Mesendoderm (in vitro differentiated cells): Measurements from ENCODE around the gene GOLGA2.

Source experiments
- DNase-seq: peaks from one replicate; pipeline ENCODE4 v3.0.0; 2013
- H2AK5ac ChIP-seq: 2 replicates; pipeline ENCODE4 v1.6.1; 2013; ENCODE audit warnings: low read length, inconsistent platforms
- H2BK120ac ChIP-seq: 2 replicates; pipeline ENCODE4 v1.6.1; 2013; ENCODE audit warnings: low read depth, mild to moderate bottlenecking, low read length, moderate library complexity, mixed read lengths
- H2BK15ac ChIP-seq: replicated peaks from 2 replicates; pipeline ENCODE4 v1.6.1; 2013; ENCODE audit warnings: low read depth, mild to moderate bottlenecking, moderate library complexity
- H2BK5ac ChIP-seq: 2 replicates; pipeline ENCODE4 v1.6.1; 2013; ENCODE audit warnings: low read length, inconsistent platforms
- H3K18ac ChIP-seq: 2 replicates; pipeline ENCODE4 v1.6.1; 2013; ENCODE audit warnings: mild to moderate bottlenecking, low read length, mixed read lengths
- H3K23ac ChIP-seq: one replicate; pipeline ENCODE4 v1.6.1; 2013; ENCODE audit warnings: low read length
- H3K27ac ChIP-seq: 2 replicates; pipeline ENCODE4 v1.5.1; 2013; ENCODE audit warnings: low read depth, mild to moderate bottlenecking, inconsistent platforms, low read length, moderate library complexity
- H3K27me3 ChIP-seq: 2 replicates; pipeline ENCODE4 v1.6.1; 2013; ENCODE audit warnings: low read length, control low read depth, mild to moderate bottlenecking, inconsistent platforms; ENCODE audit not compliant: insufficient read depth, poor library complexity
- H3K36me3 ChIP-seq: 2 replicates; pipeline ENCODE4 v1.6.1; 2013; ENCODE audit warnings: low read length, inconsistent platforms; ENCODE audit not compliant: control insufficient read depth, insufficient read depth
- H3K4ac ChIP-seq: one replicate; pipeline ENCODE4 v1.6.1; 2013; ENCODE audit warnings: low read depth, mild to moderate bottlenecking, low read length, moderate library complexity
- H3K4me1 ChIP-seq: 2 replicates; pipeline ENCODE4 v1.6.1; 2013; ENCODE audit warnings: low read depth, low read length, inconsistent platforms; ENCODE audit not compliant: control insufficient read depth
- H3K4me2 ChIP-seq: 2 replicates; pipeline ENCODE4 v1.6.1; 2013; ENCODE audit warnings: low read length
- H3K4me3 ChIP-seq: 2 replicates; pipeline ENCODE4 v1.5.1; 2013; ENCODE audit warnings: mild to moderate bottlenecking, low read length
- H3K56ac ChIP-seq: one replicate; pipeline ENCODE4 v1.6.1; 2013; ENCODE audit warnings: low read length
- H3K79me1 ChIP-seq: 2 replicates; pipeline ENCODE4 v1.6.1; 2013; ENCODE audit warnings: low read length, inconsistent platforms
- H3K79me2 ChIP-seq: 2 replicates; pipeline ENCODE4 v1.6.1; 2013; ENCODE audit warnings: mild to moderate bottlenecking, low read length; ENCODE audit not compliant: control insufficient read depth, insufficient read depth
- H3K9ac ChIP-seq: 2 replicates; pipeline ENCODE4 v1.6.1; 2013; ENCODE audit warnings: low read length, inconsistent platforms
- H4K5ac ChIP-seq: one replicate; pipeline ENCODE4 v1.6.1; 2013; ENCODE audit warnings: low read length
- H4K8ac ChIP-seq: one replicate; pipeline ENCODE4 v1.6.1; 2013; ENCODE audit warnings: low read depth, mild to moderate bottlenecking, control low read depth, low read length, moderate library complexity
- WGBS: extraction: QIAGEN DNeasy Blood & Tissue Kit; methylation state at CpG from one replicate; pipeline ENCODE4 v1.1.7; 2013; ENCODE audit warnings: low lambda C conversion rate, missing lambda C conversion rate; ENCODE audit not compliant: insufficient coverage; ENCODE audit errors: extremely low coverage; 5-methylcytosine and 5-hydroxymethylcytosine counted together

Gene GOLGA2

DNA sequence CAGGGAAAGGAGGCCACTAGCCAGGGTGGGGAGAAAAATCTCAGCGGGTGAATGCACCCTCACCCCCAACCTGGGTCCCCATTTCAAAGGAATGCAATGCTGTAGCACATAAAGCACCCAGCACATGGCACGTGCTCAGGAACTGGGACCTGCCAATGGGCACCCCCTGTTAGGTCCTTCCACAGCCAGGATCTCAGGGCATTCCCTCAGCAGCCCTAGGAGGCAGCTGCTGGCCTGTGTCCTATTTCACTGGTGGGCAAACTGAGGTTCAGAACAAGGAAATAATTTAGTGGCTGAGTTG, 63.9 kb downstream of the GOLGA2 start:
- H3K18ac ChIP-seq = no peak overlapping the region
- H3K79me2 ChIP-seq = no peaks in the 10 kb centered on the region
- H3K27me3 ChIP-seq = no peaks in the 10 kb centered on the region
- no peak overlapping the region for H2AK5ac ChIP-seq
- no peak overlapping the region for H3K23ac ChIP-seq
- no peak overlapping the region for H3K27ac ChIP-seq
- H3K4ac ChIP-seq = no peak overlapping the region
- H4K8ac ChIP-seq = no peak overlapping the region
- no peak overlapping the region for H3K56ac ChIP-seq
- WGBS = no CpG with 5 or more reads among the region's 2 CpGs
- H3K9ac ChIP-seq = no peak overlapping the region
- no peaks in the 10 kb centered on the region for H3K79me1 ChIP-seq
- H3K4me3 ChIP-seq = no peak overlapping the region
- H2BK15ac ChIP-seq = no peak overlapping the region
- no peak overlapping the region for H2BK5ac ChIP-seq
- no peaks in the 10 kb centered on the region for H3K4me1 ChIP-seq
- no peaks in the 10 kb centered on the region for H3K36me3 ChIP-seq
- no peak for DNase-seq
- no peak overlapping the region for H2BK120ac ChIP-seq
- H4K5ac ChIP-seq = no peak overlapping the region
- no peak overlapping the region for H3K4me2 ChIP-seq

DNA sequence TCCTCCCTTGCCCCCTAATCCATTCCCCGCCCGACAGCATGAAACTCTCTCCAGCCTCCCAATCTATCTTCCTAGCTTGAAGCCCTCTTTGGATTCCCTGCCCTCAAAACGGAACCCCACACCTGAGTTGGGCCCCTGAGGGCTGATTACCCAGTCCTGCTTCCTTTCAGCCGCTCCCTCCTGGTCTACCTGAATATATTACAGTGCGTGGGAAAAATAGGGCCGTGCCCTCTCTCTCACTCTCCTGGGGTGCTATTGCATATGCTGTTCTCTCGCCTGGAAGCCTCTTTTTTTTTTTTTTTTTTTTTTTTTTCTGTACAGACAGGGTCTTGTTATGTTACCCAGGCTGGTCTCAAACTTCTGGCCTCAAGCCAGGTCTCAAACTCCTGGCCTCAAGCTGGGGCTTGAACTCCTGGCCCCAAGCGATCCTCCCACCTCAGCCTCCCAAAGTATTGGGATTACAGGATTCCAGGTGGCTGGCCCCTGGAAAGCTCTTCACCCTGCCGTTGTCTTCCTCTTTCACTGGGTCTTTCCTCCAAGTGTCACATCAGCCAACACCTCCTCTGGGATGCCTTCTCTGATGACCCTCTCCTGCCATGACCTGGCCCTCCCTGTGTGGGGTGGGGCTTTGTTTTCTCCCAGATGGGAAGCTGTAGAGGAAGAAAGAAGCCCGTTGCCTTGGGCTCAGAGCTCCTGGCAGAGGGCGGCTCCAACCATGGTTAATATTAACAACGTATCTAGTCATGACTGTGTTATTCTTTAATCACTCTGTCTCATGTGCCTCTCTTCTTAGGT, 64.4 kb downstream of the GOLGA2 start:
- Histone ChIP-seq H3K79me2 (no peaks in the 10 kb centered on the region), H3K36me3 (no peaks in the 10 kb centered on the region), H3K4me1 (no peaks in the 10 kb centered on the region), H3K79me1 (no peaks in the 10 kb centered on the region), H3K27ac (no peak overlapping the region), H3K4ac (no peak overlapping the region), H3K27me3 (no peaks in the 10 kb centered on the region), H3K23ac (no peak overlapping the region), H2AK5ac (no peak overlapping the region), H2BK15ac (no peak overlapping the region), H3K9ac (no peak overlapping the region), H4K8ac (no peak overlapping the region), H2BK120ac (no peak overlapping the region), H2BK5ac (no peak overlapping the region), H3K4me2 (no peak overlapping the region), H4K5ac (no peak overlapping the region), H3K56ac (no peak overlapping the region), H3K18ac (no peak overlapping the region), H3K4me3 (no peak overlapping the region)
- no peak for DNase-seq
- no CpG with 5 or more reads among the region's 12 CpGs for WGBS

DNA sequence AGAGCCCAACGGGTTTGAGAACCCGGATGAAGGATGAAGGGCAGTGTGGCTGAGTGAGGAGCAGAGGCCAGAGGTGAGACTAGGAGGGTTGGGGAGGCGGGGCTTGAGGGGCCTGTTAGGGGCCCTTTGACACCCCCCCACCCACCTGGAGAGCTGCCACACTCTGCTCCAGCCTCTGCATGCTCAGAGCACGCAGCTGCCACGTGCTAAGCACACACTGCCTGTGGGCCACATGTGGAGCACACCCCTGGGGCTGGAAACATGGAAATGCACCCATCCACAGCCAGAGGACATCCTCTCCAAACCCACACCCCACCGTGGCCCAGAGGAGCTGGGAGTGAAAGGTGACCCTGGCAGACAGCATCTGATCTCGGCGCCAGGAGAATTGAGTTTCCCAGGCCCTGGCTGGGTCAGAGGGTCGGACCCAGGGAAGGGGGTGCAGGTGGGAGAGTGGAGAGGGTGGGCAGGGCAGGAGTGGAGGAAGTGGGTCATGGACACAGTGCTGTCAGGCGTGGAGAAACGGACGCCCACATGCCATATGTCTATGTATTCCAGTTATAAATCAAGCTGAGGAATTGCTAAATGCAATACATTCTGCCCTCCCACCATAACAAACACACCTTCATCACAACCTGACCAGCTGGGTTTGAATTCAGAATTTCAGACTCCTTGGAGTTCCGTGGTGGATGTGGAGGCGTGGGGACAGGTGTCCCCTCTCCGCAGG, 66.7 kb downstream of the GOLGA2 start:
- Histone ChIP-seq H2BK15ac (no peak overlapping the region), H3K79me2 (no peaks in the 10 kb centered on the region), H2AK5ac (no peak overlapping the region), H2BK120ac (no peak overlapping the region), H3K18ac (no peak overlapping the region), H3K27ac (no peak overlapping the region), H3K23ac (no peak overlapping the region), H3K4me1 (peaks cover 3% of the 10 kb centered on the region), H3K36me3 (no peaks in the 10 kb centered on the region), H4K5ac (no peak overlapping the region), H3K4me2 (no peak overlapping the region), H4K8ac (no peak overlapping the region), H3K56ac (no peak overlapping the region), H3K4ac (no peak overlapping the region), H3K9ac (no peak overlapping the region), H2BK5ac (no peak overlapping the region), H3K4me3 (no peak overlapping the region), H3K79me1 (no peaks in the 10 kb centered on the region), H3K27me3 (no peaks in the 10 kb centered on the region)
- DNase-seq = no peak
- no CpG with 5 or more reads among the region's 15 CpGs for WGBS

DNA sequence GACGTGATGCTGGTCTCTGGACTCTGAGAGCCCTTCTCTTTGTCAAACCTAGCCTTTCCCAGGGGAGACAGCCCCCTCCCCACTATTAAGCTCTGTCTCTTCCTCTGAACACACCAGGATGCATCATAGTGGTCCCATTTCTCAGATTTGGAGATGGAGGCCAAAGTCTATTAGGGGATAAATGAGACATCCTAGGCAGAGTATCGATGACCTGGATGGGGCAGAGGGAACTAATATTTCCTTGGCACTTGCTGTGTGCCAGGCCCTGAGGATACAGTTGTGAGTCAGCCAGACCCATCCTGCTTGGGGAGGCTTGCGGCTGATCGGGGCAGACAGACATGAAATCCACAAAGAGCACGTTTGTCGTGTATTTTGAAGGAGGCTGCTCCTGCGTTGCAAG, 67.4 kb downstream of the GOLGA2 start:
- Histone ChIP-seq H3K23ac (no peak overlapping the region), H3K36me3 (no peaks in the 10 kb centered on the region), H3K4ac (no peak overlapping the region), H3K9ac (no peak overlapping the region), H2BK120ac (no peak overlapping the region), H2BK15ac (no peak overlapping the region), H3K27ac (no peak overlapping the region), H4K8ac (no peak overlapping the region), H3K4me1 (peaks cover 3% of the 10 kb centered on the region), H3K18ac (no peak overlapping the region), H3K4me2 (no peak overlapping the region), H3K79me1 (no peaks in the 10 kb centered on the region), H2AK5ac (no peak overlapping the region), H3K79me2 (no peaks in the 10 kb centered on the region), H4K5ac (no peak overlapping the region), H3K27me3 (no peaks in the 10 kb centered on the region), H2BK5ac (no peak overlapping the region), H3K56ac (no peak overlapping the region), H3K4me3 (no peak overlapping the region)
- WGBS = no CpG with 5 or more reads among the region's 7 CpGs
- no peak for DNase-seq

DNA sequence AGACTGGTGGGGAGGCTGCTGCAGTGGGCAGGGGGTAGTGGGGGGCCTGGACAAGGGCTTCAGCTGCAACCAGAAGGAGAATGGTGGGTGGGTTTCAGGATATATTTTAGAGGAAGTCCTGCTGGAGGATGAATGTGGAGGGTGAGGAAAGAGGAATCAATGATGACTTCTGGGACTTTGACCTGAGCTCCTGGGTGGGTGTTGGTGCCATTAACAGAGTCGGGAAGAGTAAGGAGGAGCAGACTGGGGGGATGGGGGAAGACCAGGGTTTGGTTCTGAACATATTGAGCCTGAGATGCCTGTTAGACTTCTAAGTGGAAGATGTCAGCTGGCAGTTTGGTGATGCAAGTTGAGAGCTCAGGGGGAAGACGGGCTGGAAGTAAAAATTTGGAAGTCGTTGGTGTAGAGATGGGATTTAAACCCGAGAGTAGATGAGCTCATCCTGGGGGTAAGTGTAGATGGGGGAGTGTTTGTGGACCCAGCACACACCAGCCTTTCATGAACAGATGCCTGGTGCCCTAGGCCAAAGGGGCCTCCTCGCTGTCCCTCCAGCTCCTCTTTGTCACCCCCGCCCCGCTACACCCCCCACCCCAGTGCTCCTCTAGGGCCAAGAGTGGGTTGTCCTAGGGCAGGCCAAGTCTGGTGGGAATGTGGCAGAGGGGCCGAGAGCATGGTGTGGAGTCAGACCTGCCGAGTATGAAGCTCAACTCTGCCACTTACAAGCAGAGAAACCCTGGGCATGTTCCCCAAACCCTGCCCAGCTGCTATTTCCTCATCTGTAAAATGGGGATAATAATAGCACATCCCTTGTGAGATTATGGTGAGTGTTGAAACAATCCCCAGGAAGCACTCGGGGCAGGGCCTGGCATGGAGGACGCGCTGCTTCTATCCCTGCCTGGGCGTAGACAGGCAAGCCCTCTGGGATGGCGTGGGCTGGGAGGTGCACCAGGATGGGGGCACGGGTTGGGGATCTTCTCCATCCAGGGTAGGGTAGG, 68.6 kb downstream of the GOLGA2 start:
- Histone ChIP-seq H3K23ac (no peak overlapping the region), H3K27ac (no peak overlapping the region), H3K27me3 (no peaks in the 10 kb centered on the region), H3K4me3 (no peak overlapping the region), H2BK5ac (no peak overlapping the region), H2AK5ac (no peak overlapping the region), H3K4me1 (peaks cover 3% of the 10 kb centered on the region), H3K9ac (no peak overlapping the region), H2BK15ac (no peak overlapping the region), H3K36me3 (no peaks in the 10 kb centered on the region), H3K4ac (no peak overlapping the region), H3K79me1 (no peaks in the 10 kb centered on the region), H3K56ac (no peak overlapping the region), H4K5ac (no peak overlapping the region), H4K8ac (no peak overlapping the region), H3K18ac (no peak overlapping the region), H3K4me2 (no peak overlapping the region), H2BK120ac (no peak overlapping the region), H3K79me2 (no peaks in the 10 kb centered on the region)
- no CpG with 5 or more reads among the region's 15 CpGs for WGBS
- DNase-seq = no peak
